ENCODE data around the gene ENDOV.

The ENDOV gene

DNA sequence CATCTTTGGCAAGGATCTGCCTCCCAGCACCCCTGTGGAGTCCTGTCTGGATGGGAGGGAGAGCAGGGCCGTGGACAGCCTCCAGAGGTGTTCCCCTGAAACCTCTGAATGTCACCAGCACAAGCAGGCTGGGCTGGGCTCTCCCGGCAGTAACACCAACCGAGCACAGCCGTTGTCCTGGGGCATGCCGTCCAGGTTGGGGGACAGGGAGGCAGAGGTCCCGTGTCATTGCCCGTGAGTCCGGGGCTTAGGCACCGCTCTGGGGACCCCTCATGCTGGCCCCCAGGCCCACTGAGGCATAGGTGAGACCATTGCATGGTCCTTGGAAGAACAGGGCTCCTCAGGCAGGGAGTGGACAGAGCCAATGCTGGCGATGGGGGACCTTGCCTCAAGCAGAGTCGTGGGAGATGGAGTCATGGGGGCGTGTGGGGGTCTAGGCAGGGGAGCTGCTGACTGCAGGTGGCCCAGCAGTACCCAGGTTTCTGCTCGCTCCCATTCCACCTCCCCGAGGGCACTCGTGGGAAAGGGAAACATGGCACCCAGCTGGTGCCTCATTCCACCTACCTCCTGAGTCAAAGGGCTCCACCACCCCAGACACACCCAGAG, 17.5 kb downstream of the ENDOV start:
- DNase-seq, result no peak

DNA sequence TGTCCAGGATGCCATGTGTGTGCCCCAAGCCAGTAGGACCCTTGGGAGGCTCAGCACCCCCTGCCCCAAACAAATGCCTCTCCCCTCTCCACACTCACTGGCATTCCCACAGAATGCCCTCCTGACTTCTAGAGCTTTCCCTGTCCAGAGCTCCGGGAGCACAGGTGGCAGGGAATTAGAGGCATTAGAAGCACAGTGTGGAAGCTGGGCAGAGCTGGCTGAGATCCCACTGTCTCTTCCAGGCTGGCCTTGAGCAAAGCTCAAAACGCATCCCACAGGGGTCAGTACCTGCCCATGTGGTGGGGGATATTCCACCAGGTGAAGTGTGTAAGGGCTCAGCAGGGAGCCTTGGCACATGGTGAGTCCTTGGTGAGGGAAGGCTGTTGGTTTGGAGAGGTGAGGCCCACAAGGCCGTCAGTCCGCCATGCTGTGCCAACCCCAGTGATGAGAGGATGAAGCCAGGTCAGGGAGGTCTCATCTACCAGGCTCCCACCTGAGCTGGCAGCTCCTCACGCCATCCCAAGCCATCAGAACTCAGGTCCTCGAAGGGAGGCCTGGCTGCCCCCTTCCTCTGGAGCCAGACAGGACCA, 18.1 kb downstream of the ENDOV start:
- DNase-seq, result no peak

DNA sequence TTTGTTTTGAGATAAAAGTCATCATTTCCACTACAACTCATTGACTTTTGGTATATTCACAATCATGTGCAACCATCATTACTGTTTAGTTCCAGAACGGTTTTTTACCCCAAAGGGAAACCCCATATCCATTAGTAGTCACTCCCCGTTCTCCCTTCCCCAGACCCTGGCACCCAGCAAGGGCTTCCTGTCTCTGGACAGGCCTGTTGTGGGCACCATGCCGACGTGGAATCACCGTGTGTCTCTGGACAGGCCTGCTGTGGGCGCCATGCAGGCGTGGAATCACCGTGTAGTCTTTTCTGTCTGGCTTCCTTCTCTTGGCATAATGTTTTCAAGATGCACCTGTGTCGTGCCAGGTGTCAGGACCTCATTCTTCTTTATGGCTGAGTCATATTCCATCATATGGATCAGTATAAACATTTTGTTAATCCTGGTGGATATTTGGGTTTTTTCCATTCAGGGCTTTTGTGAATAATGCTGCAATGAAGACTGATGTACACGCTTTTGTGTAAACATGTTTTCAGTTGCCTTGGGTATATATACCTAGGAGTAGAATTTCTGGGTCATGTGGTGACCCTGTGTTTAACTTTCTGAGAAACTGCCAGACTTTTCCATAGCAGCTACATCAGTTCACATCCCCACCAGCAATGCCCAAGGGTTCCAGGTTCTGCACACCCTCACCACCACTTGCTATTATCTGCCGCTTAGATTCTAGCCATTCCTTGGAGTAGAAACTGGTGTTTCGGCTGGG, 19.1 kb downstream of the ENDOV start:
- DNase-seq, result no peak

DNA sequence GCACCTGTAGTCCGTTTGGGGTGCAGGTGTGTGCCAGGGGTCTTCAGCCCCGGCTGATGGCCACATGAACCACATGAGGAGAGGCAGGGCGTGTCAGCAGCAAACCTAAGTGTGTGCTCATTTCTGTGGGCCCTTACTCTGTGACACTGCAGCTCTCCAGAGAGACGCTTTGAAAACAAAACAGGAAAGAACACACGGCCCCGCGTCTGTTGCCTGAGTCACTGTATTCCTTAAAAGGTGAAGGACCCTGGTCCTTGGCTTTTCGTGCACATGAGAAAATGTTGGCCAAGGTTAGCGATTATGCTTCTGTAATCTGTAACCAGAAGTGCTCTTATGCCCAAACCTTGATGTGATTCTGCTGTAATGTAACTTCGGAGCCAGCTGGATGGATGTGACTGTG, 22.6 kb downstream of the ENDOV start:
- DNase-seq, result no peak

DNA sequence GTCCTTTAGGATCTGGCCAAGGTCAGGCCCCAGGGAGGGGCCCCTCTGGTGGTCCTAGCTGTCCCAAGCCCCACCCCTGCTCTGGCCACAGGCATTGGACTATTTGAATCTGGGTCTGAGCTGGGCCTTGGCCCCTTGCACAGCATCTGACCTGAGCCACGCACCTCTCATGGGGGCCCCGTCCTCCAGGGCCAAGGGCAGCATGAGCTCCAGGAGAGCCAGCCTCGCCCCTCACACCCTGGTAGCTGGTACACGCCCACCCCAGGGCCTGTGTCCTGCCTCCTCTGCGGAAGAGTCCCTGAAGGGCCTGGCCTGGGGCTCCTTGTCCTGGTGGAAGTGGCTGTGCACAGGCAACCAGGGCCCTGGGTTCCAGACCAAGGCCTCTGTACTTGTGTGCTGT, 23.8 kb downstream of the ENDOV start:
- no peak for DNase-seq

DNA sequence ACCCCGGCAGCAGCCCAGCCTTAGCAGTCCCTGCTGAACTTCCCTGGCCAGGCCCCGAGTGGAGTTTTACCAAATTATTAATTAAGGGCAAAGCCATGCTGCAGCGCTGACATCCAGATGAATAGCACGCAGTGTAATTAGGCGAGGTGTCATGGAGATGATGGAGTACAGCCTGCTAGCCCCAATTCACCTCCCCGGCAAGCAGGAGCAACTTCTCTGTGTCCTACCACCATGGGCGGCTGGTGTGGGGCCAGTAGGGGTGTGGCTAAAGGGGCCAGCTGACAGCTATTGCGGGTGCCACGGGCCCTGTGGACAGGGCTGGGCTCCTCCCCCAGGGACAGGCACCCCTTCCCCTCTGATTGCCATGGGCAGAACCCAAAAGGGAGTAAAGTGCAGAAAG, 24.5 kb downstream of the ENDOV start:
- DNase-seq, result no peak

DNA sequence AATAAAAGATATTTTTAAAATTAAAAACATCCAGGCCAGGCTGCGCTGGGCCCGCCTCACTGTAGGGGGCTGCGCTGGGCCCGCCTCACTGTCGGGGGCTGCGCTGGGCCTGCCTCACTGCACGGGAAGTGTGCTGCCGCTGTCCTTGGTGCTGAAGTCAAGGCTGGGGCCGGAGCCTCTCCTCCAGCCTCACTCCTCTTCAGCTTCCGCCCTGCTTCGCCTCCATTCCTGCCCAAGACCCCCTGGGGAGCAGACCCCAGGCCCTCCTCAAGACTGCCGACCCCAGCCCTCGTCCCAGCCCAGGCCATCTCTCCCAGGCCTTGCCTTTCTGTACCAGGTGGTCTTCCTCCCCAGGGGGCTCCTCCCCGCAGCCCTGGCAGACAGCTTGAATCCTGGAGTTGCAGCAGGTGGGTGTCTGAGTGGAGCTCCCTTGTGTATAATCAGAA, 26.2 kb downstream of the ENDOV start:
- peak; percentile 48 for DNase-seq

DNA sequence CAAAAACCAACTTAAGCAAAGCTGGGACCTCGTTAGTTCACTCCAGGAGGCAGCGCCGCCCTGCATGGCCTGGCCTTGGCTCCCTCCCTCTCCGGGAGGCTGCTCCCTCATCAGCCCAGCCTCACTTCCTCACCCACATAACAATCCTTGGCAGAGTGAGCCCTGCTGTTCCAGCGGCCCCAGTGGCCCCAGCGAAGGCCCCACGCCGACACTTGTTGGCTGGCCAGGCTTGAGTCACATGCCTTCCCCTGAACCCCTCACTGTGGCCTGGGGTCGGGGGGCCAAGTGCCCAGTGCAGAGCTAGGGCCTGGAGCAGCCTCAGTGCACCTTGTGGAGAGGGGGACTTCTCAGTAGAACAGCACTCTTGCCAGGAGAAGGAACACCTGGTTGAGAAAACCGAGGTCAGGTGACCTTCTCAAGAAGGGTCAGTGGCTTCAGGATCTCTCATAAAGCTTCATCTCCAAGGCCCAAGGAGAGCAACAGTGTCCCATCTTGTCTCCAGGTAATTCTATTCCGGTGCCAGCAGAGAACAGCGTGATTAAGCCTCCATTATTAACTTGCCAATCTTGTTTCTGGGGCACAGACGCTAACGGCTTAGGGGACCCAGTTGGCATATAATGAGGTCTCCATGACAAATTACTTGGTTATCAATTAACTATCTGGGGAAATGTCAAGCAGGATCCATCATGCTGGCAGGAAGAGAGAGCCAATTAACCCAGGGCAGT, 26.8 kb downstream of the ENDOV start:
- DNase-seq, result no peak

DNA sequence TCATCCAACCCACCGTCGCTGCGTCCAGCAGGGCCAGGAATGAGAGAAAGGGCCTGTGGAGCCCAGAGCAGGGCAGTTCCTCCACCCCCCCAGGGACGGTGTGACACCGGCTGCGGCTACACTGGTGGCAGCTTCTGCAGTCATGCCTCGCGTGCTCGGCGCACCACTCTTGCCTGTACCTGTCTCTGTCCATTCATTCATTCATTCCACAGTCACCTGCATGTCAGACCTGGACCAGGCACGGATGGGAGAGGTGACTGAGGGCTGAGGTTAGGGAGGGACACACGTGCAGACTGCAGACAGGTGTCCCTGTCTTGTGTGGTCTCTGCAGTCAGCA, 27.3 kb downstream of the ENDOV start:
- DNase-seq, result no peak

DNA sequence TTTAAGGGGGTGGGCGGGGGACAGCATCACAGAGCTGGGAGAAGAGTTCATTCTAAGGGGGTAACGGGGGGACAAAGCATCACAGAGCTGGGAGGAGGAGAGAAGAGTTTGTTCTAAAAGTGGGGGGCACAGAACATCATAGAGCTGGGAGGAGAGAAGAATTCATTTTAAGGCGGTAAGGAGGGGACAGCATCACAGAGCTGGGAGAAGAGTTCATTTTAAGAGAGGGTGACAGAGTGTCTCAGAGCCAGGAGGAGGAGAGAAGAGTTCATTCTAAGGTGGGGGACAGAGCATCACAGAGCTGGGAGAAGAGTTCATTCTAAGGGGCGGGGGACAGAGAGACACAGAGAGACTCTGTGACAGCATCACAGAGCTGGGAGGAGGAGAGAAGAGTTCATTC, 27.8 kb downstream of the ENDOV start:
- no peak for DNase-seq

DNA sequence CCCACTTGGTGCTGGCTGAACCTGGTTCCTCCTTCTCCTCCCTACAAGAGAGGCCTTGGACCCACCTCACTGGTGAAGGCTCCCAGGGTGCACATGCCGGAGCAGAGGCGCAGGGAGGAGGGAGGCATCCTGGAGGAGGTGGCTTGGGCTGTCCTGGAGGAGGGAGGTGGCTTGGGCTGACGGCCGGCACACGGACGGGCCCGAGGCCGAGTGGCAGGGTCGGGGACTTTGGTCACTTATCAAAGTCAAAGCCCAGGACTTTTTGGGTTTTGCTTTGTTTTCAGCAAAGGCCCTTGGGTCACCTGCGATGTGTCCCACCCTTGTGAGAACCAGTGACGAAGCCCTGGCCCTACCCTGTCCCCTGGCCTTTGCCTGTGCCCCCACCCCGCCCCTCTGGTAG, 28.5 kb downstream of the ENDOV start:
- DNase-seq, result no peak

DNA sequence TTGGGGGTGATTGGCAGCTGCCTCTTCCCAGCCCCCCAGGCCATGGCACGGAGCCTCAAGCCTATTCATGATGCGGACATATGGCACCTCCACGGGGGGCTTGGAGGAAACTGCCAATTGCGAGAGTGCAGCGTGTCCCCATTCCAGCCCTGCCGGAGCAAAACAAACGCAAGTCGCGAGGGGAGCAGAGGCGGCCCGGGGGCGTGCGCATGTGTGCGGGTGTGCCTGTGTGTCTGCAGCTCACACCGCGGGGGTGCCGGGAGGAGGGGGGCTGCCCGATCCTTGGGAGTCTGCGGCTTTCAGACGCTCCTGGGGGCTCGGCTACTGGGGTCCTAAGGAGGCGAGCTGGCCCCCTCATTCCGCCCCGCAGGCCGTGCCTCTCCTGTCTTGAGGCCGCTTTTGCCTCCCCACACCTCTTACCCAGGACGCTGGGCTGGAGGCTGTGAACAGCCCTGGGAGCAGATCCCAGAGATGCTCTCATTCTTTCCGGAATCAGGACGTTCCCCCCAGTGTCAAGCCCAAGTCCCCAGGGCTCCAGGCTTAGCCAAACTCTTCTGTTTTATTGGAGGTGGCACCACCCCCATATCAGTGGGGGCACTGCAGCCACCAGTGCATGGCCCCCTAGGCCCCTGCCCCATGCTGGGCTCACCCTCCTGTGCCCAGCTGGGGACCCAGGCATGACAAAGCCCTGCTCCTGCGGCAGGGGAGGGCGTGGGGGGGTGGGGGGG, 29.1 kb downstream of the ENDOV start:
- DNase-seq, result no peak

DNA sequence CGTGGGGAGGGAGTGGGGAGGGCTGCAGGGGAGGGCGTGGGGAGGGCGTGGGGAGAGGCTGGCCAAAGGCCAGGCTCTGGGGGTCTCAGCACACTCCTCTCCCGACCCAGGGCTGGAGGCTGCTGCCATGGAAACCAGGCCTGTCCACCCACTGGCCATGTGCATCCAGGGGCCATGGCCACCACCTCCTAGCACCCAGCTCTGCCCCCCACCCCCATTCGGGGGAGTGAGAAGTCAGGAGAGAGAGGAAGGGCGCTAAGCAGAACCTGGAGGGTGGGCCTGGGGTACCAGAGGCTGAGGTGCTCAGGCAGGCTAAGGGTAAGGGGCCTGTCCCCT, 29.6 kb downstream of the ENDOV start:
- no peak for DNase-seq

DNA sequence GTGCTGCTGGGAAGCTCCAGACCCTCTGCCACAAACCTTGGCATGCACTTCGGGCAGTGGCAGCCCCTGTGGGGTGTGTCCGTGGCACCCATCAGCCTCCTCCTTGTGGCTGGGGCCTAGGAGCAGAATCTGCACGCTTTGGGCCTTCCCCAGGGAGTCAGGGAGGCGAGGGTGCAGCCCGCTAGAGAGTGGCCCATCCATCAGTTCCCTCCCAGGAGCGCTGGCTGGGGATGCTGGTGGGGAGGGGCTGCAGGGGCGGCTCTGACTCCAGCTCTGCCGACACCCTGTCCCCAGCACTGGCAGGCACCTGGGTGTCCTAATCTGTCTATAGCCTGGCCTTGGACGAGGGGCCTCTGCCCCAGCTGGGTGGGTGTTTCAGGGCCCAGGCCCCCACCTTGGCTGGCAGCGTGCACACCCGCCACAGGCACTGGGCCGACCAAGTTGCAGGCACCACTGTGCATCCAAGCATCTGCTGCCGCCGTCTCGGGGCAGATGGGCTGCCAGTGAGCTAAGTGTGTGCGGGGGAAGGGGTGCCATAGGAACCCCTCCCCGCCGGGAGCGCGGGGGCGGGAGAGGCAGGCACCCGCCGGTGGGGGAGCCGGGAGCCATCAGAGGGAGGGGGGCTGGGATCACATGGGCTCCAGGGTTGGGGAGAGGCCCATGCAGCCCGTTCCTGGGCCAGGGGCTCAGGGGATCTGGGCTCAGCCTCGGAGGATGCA, 30.2 kb downstream of the ENDOV start:
- DNase-seq, result no peak

DNA sequence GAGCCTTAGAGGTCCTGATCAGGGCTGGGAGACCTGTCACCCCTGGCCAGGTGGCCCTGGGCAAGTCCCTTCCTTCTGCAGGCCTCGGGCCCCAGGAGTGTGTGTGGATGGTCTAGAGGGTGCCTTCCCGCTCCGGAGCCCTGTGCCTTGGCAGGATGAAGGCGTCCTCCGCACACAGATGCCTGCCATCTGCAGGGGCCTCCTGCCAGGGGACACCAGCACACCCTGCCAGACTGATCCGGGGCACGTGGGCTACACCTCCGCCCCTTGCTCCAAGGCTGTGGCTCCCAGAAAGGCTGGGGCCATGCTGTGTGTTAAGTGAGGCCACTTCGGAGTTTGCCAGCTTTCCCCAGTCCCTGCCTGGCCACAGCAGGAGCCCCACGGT, 30.8 kb downstream of the ENDOV start:
- DNase-seq, result no peak

DNA sequence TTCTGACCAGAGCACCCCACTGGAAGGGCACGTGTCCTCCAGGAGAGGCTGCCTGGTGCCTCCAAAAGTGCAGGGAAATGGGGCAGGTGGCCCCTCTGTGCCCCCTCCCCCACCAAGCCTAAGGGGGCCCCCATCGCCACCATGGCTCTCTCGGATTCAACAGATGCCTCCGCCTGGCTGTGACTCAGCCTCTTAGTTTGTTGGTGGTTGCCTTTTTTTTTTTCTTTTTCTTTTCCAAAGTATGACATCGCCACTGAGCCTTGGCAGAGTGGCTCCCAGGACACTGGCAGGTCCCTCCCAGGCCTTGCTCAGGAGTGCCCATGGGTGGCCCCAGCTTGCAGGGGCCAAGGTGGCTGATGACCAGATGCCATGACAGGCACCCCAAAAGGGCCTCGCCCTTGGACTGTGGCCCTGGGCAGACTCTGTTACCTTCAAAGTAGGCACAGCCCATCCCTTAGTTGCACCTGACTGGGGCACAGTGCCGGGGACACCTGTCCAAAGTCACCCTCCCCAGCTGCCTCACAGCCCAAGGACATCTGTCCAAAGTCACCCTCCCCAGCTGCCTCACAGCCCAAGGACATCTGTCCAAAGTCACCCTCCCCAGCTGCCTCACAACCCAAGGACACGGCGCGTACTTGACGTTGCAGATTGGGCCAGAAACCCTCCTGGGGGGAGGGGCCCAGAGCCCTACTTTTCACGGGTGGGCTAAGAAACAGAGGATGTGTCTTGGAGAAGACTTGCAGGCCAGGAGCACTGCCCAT, 31.9 kb downstream of the ENDOV start:
- DNase-seq, result no peak

DNA sequence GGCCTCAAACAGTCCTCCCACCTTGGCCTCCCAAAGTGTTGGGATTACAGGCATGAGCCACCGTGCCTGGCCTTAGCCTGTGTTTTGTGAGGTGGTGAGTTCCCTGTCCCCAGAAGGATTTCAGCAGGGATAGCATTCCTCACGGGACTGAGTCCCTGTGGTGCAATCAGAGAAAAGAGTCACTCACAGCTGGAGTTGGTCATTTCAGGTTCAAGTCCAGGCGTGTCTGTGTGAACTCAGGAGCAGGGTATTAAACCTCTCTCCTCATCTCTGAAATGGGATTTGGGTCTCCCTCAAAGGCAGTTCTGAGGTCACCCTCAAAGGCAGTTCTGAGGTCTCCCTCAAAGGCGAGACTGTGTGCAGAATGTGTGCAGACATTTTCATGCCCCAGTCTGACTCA, 32.8 kb downstream of the ENDOV start:
- no peak for DNase-seq

DNA sequence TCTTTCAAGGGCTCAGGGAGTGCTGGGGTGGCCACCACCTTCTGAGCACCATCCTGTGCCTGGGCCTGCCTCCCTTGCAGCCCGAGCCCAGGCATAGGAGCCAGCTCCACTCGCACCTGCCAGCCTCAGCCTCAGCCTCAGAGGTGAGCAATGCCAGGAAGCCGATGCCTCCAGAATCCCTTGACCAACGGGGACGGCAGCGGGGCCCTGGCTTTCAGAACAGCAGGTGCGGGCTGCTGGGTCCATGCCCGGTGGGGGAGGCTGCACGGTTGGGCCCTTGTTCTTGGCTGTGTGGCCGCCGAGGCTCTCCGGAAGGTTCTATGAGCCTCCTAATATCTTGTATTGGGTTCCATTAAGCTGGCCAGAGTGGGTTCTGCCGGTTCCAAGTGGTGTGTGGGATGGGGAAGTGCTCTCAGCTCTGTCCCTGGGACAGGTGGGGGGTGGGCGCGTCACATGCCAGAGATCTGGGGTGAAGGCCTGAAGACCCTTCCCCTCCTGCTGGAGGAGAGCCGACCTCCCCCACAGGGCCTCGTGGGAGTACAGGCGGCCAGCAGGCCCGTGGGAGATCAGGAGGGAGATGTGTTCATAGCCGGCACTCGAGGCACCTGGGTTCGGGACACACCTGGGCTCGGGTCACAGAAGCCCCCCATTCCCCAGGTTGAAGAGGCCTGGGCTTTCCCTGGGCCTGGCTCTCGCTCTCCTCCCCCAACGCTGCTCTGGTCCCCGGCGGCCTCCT, 34.4 kb downstream of the ENDOV start:
- DNase-seq, result no peak

DNA sequence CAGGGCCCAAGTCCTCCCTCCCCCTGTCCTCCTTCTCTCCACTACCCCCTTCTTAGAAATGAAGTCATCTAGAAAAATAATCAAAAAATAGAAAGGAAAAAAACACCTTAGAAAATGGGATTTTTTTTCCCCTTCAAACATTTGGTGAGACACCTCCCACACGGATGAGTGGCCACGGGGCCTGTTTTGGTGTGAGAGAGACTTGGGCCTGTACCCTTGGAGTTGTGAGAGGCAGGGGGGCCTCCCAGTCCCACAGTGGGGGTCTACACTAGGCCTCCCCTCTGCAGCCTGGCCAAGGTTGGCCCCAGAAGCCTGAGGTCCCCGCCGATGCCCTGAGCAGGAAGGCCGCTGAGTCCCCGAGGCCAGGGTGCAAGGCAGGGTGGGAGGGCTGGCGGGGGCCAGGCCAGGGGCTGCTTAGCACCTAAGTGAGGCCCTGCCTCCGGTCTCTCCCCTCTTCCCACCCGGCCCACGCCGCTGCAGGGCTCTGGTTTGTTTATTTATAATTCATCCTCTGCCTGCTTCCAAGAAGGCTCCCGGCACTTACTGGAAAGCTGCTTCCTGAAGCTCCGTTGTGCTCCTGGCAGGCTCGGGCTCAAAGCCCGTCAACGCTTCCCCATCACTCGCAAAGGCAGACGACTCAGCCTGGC, 35.1 kb downstream of the ENDOV start:
- no peak for DNase-seq

DNA sequence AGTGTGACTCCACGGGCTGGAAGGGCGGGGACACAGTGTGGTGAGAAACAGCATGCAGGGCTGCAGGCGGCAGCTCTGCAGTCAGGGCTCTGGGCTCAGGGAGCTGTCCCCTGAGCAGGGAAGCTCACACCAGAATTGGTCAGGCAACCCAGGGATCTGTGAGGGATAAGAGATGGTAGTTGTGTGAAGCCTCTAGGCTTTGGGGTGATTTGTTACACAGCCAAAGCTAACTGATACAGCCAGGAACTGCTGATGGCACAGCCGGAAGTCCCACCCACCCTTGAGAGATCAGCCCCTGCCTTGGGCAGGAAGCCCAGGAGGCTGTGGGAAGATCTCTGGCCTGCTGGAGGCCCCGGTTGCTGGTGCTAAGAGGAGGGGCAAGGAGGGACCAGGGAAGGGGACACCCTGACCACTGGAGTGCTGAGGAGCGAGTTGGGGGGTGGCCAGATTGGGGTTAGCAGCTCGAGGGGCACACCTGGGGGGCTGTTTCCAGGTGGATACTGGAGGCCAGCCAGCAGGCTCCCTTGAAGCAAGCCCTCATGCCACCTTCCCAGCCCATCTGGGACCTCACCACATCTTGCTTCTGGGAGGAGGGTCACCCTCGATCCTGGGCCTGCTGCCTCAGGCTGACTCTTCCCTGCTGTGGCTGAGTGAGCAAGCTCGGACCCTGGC, 36.3 kb downstream of the ENDOV start:
- no peak for DNase-seq
